Stimulated activated CD8-positive, alpha-beta memory T cell treated with anti-CD3 and anti-CD28 coated beads, Interleukin-15, amount 100 ng/mL, for 24 hours (primary cell): ENCODE data around the gene HCRTR1.

ENCODE experiments used
- DNase-seq: peaks from one replicate; pipeline ENCODE4 v3.0.0-alpha.2; 2020; ENCODE audit warnings: low read depth

The HCRTR1 gene

GRCh38 chr1:31650161-31651088, 32.9 kb downstream of the HCRTR1 start:
- no peak for DNase-seq

GRCh38 chr1:31651089-31651420, 33.6 kb downstream of the HCRTR1 start:
- no peak for DNase-seq

- no peak for DNase-seq
Measured at GRCh38 chr1:31651766-31652165, 34.3 kb downstream of the HCRTR1 start.

DNA sequence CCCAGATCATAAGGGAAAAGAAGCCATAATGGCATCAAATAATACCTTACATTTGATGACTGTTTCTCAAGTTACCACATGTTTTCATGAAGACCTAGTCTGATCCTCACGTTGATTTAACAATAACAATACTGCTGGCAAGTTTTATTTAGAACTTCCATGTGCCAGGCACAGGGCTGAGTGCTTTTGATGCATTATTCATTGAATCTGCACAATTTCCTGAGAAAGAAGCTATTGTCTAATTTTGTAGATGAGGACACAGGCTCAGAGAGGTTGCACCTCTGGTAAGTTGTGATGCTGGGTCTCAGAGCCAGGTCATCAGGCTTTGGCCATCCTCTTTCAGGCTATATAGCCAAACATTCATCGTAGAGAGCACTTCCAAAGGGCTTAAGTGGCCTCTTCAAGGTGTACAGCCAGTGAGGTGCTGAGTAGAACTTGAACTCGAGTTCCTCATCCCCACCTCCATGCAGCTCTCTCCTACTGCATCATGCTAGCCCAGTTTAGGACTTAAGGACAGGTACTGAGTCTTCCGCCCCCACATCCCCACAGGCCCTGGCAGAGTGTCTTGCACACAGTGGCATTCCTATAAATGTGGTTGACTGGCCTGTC, 35.5 kb downstream of the HCRTR1 start:
- DNase-seq = no peak

DNA sequence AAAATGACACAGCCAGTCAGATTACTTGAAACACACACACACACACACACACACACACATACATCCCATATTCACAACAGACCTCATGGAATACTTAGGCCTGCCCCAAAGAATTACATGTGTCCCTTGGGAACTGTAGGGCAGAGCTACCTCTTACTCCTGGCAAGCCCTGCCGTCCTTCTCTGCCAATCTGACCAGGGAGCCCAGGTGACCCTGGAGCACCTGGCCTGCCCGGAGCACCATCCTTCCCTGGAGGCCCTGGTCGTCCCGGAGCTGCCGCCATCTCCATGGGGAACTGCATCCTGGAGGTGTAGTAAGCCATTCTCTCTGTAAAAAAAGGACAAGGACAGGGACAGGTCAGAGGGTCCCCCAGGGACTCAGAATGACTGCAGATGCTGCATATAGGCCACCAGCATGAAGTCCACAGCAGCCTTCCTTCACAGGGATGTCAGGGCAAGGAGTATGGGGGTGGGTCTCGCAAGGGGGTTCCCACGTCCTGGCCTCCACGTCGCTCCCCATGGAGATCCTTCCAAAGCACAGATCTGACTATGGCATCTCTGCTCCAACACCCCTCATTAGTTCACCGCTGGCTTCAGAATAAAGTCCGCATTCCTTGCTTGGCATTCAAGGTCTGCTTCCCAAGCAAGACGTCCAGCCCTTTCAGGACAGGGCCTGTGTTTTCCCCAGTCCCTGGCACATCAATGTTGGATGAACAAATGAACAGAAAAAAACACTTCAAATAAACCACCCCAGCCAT, 36.4 kb downstream of the HCRTR1 start:
- DNase-seq = no peak

- DNase-seq = no peak
Measured at GRCh38 chr1:31654474-31654776, 36.9 kb downstream of the HCRTR1 start.

GRCh38 chr1:31655104-31655503, 37.6 kb downstream of the HCRTR1 start:
- DNase-seq = no peak

DNA sequence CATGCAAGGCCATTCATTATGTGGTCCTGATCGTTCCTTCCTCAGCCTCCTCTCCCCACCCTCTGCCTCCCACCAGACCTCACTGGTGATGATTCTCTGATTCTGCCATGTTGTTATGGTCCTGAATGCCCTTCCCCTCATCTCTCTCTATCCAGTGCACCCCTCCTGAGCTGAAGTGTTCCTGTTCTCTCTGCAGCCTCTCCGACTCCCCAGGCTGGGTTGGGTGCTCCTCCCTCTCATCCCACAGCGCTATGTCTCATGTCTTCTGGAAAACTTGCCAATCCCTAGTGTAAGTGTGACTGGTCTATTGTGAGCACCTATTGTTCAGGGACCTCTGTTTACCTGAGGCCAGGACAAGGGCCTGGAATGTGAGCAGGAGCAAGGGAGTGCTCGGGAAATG, 38.3 kb downstream of the HCRTR1 start:
- no peak for DNase-seq

DNA sequence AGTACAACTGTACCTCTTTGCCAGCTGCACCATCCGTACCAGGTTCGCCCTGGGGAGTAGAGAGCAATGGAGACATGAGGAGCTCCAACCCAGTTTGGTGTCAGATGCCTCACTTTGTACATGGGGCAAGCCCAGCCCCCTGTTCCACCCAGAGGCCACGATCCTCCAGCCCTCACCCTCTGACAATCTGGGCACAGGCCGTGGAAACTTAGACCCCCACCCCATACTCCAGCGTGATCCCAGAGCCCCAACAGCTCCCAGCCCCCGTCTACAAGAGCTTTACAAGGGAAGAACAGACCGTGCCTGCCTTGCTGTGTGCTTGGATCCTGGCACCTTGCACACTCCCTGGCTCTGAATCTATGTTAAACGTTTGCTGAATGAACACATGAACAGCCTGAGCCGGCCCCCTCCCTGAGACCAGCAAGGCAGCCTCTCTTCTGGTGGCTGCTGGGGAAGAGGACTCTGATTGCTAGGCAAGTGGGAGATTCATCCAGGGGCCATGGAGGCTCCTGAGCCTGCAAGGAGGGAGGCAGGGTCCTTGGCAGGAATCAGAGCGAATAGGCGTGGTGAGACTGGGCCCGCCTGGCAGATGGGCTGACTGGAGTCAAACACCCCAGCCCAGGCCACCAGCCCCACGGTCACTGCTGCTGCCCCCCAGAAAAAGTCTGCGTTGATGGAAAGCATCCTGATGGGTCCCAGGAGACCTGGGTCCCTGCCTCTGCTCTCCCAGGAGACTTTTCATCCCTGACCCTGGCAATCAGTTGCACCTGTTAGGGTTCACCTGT, 39.7 kb downstream of the HCRTR1 start:
- DNase-seq = no peak

DNA sequence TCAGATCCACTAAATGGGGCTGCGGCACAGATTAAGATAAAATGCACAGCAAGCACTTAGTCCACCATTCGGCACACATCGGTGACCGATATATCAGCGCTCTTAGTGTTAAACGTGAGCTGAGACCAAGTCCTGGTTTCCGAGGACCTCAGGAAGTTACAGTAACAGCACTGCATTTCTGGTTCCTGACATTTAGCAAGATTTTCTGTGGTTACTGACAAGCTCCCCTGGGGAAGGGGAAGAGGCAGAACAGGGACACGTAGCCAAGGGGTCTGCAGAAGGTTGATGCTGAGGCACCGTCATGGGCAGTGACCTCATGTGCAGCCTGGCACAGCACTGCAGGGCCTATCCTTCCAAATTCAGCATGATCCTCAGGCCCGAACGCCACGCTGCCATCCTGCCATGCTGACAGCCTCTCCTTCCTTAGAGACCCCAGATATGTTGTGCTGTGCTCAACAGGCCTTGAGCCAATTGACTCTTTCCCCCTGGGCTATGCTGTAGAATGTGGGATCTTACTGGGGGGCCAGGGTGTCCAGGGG, 40.6 kb downstream of the HCRTR1 start:
- DNase-seq = no peak

DNA sequence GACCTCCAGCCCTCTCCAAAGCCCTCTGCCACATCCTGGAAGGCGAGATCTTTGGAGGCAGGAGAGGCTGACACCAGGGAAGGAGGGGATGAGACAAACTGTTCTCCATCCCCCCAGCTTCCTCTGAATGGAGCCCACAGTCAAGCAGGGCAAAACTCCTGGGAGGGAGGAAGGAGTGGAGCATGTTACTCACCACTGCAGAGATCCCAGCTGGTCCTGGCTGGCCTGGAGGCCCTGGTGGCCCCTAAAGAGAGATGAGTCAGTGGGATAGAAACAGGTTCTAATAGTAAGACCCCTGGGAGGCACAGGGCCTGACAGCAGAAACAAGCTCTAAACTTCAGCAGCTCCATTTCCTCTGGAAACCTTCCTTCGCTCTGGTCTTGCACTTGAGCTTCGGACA, 41.2 kb downstream of the HCRTR1 start:
- DNase-seq = no peak

DNA sequence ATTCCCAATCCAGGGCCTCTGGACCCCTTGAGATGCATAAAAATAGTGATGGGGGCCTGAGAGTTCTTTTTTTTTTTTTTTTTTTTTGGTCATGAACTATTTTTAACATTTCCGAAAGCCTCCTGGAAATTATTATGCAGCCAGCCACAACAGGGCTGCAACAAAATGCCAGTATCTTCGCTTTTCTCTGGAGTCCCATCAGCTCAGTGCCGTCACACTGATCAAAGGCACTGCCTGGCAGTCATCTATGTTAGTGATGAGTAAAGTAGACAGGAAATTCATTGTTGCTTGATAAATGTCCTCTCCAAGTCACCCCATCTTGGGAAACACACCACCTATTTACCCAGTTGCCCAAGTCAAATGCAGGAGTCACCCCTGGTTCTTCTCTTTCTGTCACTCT, 42.4 kb downstream of the HCRTR1 start:
- DNase-seq = no peak

DNA sequence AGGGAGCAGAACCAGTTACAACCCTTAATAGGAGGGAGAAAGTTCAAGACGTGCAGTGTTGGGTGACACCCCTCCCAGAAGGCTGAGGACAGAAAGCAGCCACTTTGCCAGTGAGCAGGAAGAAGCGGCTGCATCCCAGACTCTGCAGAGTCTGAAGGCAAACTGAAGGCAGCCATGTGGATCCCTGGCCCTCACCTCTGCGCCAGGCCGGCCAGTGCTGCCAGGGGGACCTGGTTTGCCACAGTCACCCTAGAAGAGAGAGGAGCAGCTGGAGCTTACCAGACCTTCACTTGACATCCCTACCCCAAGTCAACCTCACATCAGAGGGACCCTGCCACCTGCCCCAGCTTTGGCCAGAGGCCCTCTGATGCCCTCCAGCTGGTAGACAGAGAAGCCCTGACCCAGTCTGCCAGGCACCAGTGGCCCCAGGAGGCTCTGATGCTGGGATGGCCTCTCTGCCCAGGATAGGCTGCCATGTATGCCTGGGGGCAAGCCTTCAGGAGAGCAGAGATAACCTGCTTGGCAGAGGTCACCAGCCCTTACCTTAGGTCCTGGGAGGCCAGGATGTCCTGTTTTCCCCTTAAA, 43.5 kb downstream of the HCRTR1 start:
- no peak for DNase-seq

DNA sequence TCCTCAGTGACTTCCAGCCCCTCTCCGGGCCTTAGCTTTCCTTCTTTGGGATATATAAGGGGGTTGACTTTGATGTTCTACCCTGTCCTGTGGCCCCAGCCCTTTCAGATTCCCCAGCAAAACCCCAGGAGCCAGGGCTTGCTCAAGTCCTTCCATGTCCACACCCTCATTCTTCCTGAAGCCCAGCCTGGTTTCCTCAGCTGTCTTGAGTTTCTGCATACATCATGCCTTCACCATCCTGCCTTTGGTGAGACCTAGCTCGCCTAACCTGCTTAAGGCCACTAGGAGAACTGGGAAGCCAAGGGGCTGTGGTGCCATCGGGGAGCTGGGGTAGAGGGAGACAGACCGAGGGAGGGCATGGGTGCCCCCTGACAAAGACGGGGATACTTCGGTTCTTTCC, 44.4 kb downstream of the HCRTR1 start:
- DNase-seq = no peak

DNA sequence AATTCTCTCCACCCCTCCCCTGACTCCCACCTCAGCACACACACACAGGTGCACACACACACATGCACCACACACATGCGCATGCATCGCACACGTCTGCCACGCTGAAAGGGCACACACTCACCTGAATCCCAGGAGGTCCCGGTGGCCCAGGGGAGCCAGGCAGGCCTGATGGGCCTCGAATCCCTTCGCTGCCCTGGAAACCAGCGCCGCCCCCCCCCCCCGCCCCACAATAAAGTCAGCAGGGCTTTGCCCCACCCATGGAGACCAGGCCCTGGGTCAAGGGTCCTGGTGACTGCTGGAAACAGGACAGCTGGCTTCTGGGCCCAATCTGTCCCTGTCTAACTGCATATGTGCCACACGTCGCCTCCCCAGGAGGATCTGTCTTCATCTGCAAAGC, 45.0 kb downstream of the HCRTR1 start:
- no peak for DNase-seq

- peak; percentile 50 for DNase-seq
Measured at GRCh38 chr1:31663622-31664452, 46.3 kb downstream of the HCRTR1 start.

DNA sequence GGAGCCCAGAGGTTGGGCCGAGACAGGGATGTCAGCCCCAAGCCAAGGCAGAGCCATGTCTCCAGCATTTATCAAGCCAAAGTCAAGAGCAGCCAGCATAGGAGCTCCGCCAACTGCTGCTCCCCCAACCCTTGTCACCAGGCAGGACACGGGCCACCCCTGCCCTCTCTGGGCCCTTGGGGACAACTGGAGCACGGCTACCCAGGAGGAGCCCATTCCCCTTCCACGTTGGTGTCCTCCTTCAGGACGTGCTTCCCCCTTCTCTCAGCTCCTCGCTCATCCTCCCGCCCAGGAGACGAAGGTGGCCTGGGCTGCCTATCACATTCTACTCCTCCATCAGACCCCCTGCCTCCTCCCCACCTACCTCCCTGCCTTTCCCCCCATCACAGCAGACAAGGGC, 47.0 kb downstream of the HCRTR1 start:
- DNase-seq = no peak

- DNase-seq = no peak
Measured at GRCh38 chr1:31665234-31665878, 47.9 kb downstream of the HCRTR1 start.

DNA sequence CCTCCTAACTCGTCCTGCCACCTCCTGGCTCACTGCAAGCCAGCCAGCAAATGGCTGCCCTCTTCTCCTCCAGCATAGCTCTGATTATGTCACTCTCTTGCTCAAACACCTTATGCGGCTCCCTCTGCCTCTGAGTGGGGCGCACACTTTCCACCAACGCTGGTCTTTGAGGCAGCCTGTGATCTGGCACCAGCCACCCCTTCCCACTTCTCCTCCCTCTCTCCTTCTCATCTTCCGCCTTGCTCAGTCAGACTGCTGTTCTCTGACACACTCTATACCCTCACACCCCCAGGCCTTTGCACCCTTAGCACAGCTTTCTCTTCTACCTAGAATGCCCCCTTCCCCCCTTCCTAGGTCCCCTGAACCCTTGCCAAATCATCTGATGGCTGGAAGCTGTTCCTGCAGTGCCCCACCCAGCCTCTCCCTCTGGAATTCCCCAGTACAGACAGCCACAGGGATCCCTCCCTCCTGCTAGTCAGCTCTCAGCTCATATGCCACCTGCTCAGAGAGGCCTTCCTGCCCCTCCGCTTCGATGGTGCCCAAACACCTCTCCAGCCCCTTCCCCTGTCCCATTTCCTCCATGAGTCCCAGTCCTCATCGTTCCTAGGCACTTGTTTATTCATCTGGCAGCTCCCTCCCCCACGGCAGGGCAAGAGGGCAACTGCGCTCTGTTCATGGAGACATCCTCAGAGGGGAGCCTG, 48.9 kb downstream of the HCRTR1 start:
- no peak for DNase-seq
